Measurements from ENCODE around the gene FAM83B. TPM values are rescaled to one million over a fixed set of nuclear protein-coding genes. Genes with fewer than 3 reads are reported as not detected.

FAM83B gene
- total and polyA plus RNA-seq, 8 donors, result 0.16 to 10.0 (median 3.8) TPM

- no peak for TF ChIP-seq CTCF (IDR thresholded peaks at IDR 0.05)
- no peaks in the 10 kb centered on the region for H3K36me3 ChIP-seq
- H3K4me3 ChIP-seq, result no peak overlapping the region
- H3K27me3 ChIP-seq, result no peaks in the 10 kb centered on the region
- DNase-seq, result no peak
- ATAC-seq, result no peak
- intact Hi-C loops (cut with DNase I), result no loop called here
- H3K27ac ChIP-seq, result no peak overlapping the region
- H3K4me1 ChIP-seq, result no peaks in the 10 kb centered on the region
- H3K9me3 ChIP-seq, result no peaks in the 10 kb centered on the region
Measured at GRCh38 chr6:54873599-54873998, 27.0 kb downstream of the FAM83B start.

- no peaks in the 10 kb centered on the region for H3K27me3 ChIP-seq
- no peak for ATAC-seq
- no peak for TF ChIP-seq CTCF (IDR thresholded peaks at IDR 0.05)
- H3K9me3 ChIP-seq, result no peaks in the 10 kb centered on the region
- DNase-seq, result no peak
- intact Hi-C loops (cut with DNase I), result no loop called here
- H3K27ac ChIP-seq, result no peak overlapping the region
- H3K4me1 ChIP-seq, result no peaks in the 10 kb centered on the region
- no peaks in the 10 kb centered on the region for H3K36me3 ChIP-seq
- H3K4me3 ChIP-seq, result no peak overlapping the region
Measured at GRCh38 chr6:54874349-54875048, 27.9 kb downstream of the FAM83B start.

- DNase-seq, result no peak
- TF ChIP-seq CTCF (IDR thresholded peaks at IDR 0.05), result no peak
Measured at GRCh38 chr6:54875539-54875938, 29.0 kb downstream of the FAM83B start.

GRCh38 chr6:54876365-54876764 lies 29.8 kb downstream of the FAM83B start:
- Histone ChIP-seq H3K4me3 (no peak overlapping the region), H3K9me3 (no peaks in the 10 kb centered on the region), H3K36me3 (no peaks in the 10 kb centered on the region), H3K27ac (no peak overlapping the region), H3K4me1 (no peaks in the 10 kb centered on the region), H3K27me3 (no peaks in the 10 kb centered on the region)
- TF ChIP-seq CTCF (IDR thresholded peaks at IDR 0.05), result no peak
- intact Hi-C loops (cut with DNase I), result no loop called here
- ATAC-seq (no peak), DNase-seq (no peak)

More at GRCh38 chr6:54875539-54875938, 29.0 kb downstream of the FAM83B start:
- Histone ChIP-seq H3K36me3 (no peaks in the 10 kb centered on the region), H3K27ac (no peak overlapping the region), H3K4me1 (no peaks in the 10 kb centered on the region), H3K9me3 (no peaks in the 10 kb centered on the region), H3K27me3 (no peaks in the 10 kb centered on the region), H3K4me3 (no peak overlapping the region)
- intact Hi-C loops (cut with DNase I), result no loop called here
- ATAC-seq, result no peak

- no peak for ATAC-seq
- Histone ChIP-seq H3K4me1 (no peaks in the 10 kb centered on the region), H3K36me3 (no peaks in the 10 kb centered on the region), H3K4me3 (no peak overlapping the region), H3K27ac (no peak overlapping the region), H3K9me3 (no peaks in the 10 kb centered on the region), H3K27me3 (no peaks in the 10 kb centered on the region)
- no peak for TF ChIP-seq CTCF (IDR thresholded peaks at IDR 0.05)
- DNase-seq, result no peak
- intact Hi-C loops (cut with DNase I), result no loop called here
Measured at GRCh38 chr6:54876871-54877270, 30.3 kb downstream of the FAM83B start.

All from left lung (tissue), 10 donors.